Measurements from ENCODE around the gene DYSF.

Gene DYSF

DNA sequence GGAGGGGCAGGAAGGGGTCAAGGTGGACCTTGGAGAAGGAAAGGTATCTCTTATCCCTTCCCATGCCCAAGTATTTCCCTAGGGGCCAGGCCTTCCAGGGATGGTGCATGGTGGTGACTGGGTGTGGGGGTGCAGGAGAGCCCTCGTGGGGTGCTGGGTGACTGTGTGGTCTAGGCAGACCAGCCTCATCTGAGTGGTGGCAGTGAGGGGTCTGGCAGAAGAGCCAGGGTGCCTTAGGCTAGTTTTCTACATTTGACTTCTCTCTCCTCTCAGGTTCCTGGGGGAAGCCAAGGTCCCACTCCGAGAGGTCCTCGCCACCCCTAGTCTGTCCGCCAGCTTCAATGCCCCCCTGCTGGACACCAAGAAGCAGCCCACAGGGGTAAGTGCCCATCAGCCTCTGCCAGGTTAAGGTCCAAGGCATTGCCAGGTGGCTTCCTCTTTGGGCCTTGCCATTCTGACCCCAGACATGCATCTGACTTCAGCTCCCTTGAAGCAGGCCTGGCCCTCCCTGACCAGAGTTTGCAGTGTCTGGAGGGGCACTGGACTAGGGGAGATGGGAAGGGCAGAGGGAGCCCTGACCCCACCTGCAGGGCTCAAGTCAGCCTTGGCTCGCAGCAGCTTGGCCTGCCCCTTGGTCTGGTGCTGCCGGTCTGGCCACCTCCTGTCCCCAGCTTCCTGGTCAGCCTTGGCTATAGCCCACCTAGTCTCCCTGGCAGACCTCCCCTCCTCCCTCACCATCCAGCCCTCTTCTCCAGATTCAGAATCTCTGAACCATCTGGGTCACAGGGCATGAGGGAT, 49.8 kb downstream of the DYSF start:
- no peak for DNase-seq (ENCODE audit: low spot score)

DNA sequence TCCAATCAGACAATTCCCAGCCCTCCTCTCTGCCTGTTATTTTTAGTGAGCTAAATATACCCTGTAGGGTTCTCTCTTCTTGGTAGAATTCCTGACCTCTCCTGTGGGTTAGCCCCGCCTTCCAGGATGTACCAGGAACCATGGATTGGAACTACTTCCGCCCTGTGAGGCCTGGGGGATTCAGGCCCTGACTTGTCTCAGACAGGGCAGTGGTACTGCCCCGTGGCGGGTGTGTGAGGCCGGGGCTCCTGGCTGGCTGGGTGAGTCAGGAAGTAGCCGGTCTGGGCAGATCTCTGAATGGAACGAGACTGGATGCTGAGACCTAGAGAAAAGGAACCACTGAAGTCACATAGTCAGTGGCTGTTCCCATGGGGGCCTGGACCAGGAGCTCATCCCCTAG, 50.5 kb downstream of the DYSF start:
- no peak for DNase-seq (ENCODE audit: low spot score)

DNA sequence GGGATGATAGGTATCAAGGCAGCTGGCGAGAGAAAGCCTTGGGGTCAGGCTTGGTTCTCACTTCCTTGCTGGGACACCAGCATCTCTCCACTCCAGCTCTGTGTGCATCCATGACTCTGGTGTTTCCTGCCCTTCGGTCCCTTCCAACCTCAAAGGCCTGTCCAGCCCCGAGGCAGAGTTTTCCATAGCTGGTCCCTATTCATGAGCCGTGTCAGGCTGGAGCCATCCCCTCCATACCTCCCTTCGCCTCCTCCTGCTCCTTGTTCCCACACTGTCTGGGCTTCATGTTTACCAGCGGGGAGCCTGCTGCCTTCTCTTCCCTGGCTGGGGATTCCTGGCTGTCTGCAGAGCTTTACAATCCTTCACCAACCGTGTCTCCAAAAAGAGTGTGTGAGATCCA, 51.2 kb downstream of the DYSF start:
- DNase-seq (ENCODE audit: low spot score) = no peak

DNA sequence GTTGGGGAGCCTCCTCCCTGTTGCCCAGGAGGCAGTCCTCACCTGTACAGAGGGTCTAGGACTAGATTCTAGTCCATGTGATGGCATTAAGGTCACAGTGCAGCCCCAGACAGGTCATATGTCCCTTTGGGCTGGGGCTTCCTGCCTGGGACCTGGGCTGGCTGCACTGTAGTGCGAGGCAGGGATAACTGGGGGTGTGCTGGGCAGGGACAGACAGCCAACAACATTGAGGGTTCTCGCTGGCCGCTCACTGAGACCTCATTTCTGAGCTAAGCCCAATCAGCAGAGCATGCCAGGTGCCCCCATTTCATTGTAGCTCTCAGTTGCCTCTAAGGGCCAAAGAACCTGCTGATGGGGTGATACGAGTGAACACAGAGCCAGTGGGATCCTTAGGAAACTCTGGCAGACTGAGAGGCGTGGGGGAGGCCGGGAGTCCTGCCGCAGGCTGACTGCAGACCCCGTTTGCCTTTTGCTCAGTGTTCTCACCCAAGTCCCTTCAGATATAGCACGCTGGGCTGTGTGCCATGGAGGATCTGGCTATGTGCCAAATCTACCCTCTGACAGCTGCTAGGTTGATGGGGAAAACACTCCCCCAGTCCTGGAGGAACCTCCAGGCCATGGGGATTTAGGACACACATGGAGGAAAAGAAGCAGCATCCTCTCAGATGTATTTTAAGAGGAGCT, 51.9 kb downstream of the DYSF start:
- DNase-seq (ENCODE audit: low spot score) = peak; percentile 49

DNA sequence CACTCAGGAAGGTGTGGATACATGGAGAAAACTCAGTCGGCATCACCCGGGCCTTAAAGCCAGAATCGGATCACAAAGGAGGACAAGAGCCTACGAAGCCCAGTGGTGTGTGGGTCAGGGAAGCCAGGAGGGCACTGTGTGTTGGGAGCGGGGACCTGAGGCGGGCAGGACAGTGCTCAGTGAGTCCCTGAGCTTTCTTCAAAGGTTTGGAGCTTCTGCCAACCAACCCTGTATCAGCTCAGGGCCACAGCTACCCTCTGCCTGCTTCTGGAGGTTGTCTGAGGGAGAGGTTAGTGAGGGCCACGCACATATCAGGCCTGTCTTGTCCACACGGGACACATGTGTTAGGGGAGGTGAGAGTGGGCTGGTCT, 52.4 kb downstream of the DYSF start:
- no peak for DNase-seq (ENCODE audit: low spot score)

DNA sequence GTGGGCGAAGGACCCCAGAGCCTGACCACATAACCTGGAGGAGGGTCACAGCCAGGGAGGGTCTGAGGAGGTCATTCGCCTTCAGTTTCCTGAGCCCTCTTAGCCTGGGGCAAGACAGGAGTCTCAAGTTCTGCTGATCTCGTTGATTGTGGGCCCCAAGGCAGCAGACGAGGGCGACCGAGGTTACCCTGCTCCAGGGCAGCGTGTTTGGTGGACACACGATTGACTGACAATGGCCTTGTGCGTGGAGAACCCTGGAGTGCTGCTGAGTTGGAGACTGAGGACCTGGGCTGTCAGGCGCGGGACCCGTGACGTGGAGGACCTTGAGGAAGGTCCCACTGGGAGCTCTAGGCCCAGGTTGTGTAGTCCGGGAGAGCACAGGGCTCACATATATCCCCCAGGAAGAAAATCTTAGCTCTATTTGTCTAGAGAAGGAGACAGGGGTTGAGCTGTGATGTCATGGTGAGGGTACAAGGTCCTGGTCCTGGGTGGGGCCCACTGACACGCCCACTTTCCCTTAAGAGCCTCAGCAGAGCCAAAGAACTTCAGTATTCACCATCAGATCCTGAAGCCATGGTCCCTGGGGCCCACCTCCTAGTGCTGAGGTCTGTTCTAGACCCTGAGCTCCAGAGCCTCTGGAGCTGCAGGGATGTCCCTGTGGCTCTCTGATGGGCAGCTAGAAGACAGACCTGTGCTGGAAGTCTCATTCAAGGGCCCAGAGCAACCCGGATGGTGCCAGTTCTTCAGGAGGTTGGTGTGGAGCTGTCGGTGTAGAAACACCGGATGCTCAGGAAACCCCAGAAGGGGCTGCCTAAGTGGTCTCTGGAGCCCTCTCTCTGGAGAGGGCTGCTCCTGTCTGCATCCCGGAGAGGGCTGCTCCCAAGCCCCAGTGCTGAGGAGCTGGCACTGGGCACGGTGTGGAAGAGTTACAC, 53.1 kb downstream of the DYSF start:
- DNase-seq (ENCODE audit: low spot score) = no peak

DNA sequence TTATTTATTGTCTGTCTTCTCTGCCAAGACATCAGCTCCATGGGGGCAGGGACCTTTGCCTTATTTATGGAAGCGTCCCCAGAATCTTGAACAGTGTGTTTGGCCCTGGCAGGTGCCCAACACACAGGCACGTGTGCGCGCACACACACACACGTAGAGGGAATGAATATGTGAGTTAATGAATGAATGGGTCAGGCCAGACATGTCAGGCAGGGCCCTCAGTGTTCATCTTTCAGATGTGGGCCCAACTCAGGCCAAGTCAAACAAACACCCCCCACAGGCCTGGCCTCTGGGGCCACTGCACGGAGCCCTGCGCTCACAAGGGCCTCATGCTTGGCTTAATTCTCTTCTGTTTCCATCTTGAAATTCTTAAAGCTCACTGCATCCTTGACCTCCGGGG, 54.1 kb downstream of the DYSF start:
- no peak for DNase-seq (ENCODE audit: low spot score)

DNA sequence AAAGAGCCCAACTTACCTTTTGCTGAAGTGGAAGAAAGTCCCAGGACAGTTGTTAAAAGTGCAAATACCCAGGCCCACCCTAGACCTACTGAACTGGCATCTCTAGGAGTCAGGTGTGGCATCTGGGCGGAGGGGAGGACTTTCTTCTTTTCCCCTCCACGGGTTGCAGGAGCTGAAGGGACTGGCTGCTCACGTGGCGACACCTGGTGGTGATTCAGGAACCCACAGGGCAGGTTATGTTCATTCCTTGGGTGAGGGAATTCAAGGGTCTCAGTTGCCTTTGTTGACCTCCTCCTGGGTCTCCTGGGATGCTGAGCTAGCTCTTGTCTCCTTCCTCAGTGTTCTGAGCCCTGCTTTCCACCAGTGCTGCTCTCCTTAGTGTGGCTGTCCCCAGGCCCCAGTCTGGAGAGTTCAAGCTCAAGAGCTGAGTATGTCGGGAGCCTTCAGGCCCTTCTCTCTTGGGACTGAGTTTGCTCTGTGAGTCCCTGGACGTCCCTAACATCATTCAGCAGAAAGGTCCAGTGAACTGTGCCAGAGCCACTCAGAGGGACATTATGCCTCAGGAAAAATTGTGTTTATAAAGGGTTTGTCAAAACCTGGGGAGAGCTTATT, 56.9 kb downstream of the DYSF start:
- peak; percentile 67 for DNase-seq (ENCODE audit: low spot score)

DNA sequence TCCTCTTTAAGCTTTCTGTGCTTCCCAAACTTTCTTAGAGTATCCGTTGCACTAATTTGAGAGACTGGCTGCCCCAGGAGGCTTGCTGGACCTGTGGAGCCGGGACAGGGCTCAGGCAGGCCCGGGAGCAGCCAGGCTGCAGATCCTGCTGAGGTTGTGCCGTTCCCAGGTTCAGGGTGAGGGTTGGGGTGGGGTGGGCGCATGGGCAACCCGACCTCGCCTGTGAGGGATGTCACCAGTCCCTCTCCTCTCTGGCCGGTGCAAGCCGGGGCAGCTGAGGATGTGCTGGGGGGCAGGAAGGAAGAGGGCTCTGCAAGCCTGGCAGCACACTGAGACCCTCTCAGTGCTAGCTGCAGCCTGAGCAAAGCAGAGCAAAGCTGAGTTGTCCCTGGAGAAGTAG, 57.6 kb downstream of the DYSF start:
- no peak for DNase-seq (ENCODE audit: low spot score)

DNA sequence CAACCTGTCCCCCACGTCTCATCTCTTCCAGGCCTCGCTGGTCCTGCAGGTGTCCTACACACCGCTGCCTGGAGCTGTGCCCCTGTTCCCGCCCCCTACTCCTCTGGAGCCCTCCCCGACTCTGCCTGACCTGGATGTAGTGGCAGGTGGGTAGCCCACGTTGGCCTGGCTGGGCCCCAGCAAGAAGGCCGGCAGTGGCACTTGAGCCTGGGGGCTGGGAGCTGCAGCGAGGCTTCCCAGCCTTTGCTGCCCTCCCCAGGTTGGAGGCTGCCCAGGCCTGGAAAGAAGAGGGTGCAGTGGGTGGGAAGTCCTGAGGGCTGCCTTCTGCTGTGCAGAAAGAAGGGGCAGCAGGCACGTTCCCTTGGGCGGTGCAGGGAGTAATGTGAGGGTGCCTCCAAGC, 58.4 kb downstream of the DYSF start:
- DNase-seq (ENCODE audit: low spot score) = no peak

DNA sequence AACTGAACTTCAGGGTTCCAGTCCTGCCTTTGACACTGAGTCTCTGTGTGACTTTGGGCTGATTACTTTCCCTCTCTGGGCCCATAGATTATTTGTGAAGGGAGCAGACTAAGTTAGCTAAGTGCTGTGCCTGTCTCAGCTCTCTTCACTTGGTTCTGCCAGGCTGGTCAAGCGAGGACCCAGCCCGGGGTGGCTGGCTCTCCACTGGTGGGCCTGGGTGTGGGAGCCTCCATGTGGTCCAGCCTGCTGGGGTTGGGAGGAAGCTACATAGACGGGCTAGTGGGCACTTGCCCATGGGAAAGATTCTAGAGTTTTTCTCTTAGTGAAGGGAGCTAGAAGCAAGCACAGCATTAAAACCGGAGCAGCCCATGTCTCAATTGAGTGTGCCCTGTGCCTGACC, 59.0 kb downstream of the DYSF start:
- DNase-seq (ENCODE audit: low spot score) = no peak

DNA sequence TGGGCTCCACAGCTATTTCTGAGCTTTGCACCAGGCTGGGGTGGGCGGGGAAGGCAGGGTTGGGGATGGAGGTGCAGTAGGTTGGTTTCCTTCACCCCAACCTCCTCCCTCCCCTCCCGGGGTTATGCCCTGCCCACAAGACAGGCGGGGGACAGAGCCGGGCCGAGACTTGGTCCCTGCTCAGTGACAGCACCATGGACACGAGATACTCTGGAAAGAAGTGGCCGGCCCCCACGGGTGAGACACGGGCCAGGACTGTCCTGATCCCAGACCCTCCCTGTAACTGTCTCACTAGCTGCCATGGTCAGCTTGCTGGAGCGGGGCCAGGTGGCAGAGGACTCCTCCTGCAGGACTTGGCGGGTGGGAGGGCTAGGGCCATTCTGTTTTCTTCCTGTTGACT, 59.7 kb downstream of the DYSF start:
- DNase-seq (ENCODE audit: low spot score) = no peak

DNA sequence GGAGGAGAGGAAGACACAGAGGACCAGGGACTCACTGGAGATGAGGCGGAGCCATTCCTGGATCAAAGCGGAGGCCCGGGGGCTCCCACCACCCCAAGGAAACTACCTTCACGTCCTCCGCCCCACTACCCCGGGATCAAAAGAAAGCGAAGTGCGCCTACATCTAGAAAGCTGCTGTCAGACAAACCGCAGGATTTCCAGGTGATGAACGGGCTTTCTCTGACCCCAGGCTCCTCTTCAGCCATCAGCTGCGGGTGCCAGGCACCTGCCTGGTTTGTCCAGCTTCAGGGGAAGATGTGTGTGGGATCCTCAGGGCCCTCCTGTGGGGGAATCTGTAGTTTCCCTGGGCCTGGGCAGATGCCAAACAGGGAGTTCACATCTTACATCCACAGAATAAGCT, 60.4 kb downstream of the DYSF start:
- DNase-seq (ENCODE audit: low spot score) = no peak

DNA sequence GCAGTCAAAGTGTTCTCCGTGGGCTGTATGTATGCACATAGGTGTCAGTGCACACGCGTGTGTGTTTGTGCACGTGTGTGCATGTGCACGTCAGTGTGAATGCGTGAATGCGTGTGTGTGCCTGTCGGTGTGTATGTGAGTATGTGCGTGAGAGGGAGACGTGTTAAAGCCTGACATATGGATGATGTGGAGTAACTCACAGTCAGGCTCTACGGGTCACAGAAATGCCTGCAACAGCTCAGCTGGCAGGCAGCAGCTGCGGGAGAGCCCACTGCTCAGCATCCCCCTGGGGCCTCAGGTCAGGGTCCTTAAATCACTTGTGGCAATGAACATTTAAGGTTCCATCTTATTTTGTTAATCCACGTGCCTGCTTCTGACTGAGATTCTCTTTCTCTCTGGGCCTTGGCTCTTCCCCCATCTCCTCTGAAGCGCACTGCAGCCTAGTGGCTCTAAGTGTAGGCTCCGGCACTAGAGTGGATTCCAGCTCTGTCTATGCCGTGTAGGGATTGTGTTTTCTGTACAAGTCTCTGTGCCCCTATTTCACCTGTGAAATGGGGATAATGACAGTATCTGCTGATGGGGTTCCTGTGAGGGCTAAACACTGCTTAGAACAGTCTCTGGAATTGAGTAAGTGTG, 63.0 kb downstream of the DYSF start:
- no peak for DNase-seq (ENCODE audit: low spot score)

DNA sequence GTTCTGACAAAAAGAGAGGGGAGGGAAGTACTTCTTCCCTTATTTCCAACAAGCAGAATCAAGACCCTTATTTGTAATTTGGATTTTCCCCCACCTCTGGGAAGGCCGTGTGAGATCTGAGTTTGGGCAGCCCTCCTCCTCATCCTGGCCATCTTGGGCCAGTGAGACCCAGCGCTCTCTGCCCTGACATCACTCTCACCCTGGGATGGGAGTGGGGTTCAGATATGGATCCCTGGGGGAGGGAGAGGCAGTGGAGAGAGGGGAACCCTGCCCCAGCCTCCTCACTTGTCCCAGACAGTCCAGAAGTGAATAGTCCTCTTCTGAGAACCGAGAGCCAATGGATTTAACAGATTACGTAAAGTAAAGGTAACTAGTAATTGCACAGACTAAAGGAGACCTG, 64.5 kb downstream of the DYSF start:
- no peak for DNase-seq (ENCODE audit: low spot score)

DNA sequence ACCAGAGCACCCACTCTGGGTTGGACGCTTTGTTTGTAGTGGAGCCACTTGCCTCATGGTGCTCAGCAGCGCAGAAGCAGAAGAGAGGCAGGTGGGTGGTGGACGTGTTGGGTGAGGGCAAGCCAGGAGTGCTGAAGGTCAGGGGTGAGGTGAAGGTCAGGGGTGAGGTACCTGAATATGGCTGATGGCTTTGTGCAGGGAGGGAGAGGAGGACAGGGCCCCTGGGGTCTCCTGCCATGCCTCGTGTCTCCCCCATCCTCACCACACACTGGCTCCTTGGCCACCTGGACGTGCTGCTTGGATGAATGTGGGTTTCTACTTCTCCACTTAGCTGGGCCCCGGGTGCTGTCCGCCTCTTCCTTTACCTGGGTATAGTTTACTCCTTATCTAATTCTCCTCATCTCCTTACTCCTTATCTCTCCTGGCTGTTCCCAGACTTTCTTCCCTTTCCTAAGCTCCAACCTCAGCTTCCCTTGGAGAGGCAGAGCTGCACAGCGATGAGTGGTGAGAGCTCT, 68.1 kb downstream of the DYSF start:
- no peak for DNase-seq (ENCODE audit: low spot score)

DNA sequence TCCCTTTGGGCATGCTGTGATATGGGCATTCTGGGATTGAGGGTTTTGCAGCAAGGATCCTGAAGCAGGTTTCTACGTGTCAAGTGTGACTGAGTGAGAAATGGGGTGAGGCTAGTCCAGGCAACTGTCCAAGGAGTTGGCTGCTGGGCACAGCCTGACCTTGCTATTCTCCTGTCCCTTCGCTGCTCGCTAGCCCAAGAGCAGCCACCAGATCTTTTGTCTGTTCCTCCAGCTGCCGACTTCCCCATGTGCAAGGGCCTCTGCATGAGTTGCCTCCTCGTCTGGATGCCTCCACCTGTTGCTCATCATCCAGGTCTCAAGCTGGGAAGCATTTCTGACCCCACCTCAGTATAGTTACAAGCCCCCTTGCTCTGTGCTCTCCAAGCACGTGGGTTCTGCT, 71.1 kb downstream of the DYSF start:
- no peak for DNase-seq (ENCODE audit: low spot score)

DNA sequence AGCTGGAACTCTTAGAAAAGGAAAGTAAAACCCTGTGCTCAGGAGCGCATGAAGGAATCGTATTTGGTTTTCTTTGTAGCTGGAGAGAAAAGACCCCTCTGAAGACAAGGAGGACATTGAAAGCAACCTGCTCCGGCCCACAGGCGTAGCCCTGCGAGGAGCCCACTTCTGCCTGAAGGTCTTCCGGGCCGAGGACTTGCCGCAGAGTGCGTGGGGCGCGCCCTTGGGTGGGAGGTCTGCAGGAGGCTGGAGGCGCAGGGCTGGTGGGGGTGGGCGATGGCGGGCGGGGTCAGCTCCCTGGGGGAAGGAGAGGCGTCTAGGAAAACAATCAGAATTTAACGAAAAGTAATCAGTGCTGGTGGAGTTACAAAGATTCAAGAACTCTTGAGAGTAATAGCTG, 72.8 kb downstream of the DYSF start:
- DNase-seq (ENCODE audit: low spot score) = no peak

DNA sequence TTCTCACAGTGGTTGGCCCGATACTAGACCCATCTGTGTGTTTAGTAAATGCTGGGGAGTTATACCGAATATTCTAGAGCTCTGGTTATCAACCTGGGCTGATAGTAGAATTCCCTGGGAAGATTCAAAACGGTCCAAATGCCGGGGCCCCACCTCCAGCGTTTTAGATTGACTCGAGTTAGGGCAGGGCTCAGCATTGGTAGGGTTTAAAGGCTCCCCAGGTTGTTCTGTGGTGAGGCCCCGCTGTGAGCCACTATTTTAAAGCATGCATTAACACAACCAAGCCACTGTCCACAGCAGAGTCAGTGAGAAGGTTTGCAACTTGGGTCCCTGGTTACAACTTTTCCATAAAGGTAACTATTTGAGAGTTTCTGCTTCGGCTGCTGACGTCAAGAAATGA, 73.6 kb downstream of the DYSF start:
- DNase-seq (ENCODE audit: low spot score) = no peak

DNA sequence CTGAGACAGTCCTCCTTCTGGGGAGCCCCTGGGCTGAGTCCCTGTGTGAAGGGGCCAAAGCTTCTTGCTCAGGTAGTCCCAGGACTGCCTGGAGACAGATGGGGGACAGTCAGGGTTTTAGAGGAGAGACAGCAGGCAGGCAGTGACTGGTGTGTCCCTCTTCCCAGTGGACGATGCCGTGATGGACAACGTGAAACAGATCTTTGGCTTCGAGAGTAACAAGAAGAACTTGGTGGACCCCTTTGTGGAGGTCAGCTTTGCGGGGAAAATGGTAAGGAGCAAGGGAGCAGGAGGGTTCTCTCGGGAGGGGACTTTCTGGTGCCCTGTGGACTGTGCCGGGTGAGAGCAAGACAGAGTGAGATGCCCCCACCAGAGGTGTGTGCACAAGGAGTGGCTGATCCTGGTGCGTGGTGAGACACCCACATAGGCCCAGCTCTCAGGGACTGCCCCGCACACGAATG, 74.8 kb downstream of the DYSF start:
- no peak for DNase-seq (ENCODE audit: low spot score)

DNA sequence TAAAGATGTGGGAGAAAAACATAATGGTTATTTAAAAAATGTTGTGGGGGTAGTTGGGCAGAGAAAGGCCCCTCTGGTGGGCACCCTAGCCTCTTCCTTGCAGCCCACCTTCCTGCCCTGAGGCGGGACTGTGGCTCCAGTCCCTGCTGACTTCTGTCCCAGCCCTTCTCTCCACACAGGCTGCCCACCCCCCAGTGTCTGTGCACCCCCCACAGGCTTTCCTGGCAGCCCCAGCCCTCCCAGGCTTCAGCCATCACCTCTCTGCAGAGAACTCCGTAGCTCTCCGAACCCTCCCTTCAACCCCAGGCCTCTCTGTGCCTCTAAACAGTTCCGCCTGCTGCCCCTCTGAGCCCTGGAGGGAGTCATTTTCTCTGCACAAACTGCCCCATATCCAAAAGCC, 75.4 kb downstream of the DYSF start:
- no peak for DNase-seq (ENCODE audit: low spot score)

DNA sequence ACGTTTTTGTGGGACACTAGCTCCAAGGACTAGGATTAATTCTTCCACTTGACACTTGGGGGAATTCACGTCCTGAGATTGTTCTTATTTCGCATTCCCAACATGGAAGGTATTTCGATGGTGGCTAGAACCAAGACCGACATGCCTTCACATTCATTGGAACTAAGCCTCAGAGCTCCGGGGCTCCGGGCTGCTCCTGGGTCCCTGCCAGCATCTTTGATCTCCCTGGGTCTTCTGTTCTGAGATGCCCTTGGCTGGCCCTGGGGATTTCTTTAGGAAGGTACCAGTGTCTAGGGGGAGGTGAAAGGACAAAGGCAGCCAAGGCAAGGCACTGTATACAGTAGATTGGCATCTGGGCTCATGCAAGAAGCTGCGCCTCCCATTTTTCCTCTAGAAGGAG, 76.8 kb downstream of the DYSF start:
- DNase-seq (ENCODE audit: low spot score) = no peak

All from hematopoietic multipotent progenitor cell treated with erythropoietin and hydrocortisone succinate and interleukin-3 and kit ligand, for 15 days (in vitro differentiated cells).